Jurkat, Clone E6-1 (cell line): Measurements from ENCODE around the gene RNF43.

Experiments
- DNase-seq: peaks from one replicate; pipeline ENCODE4 v3.0.0-alpha.2; 2011; ENCODE audit warnings: low read depth, low spot score
- H3K4me3 ChIP-seq: 2 replicates; pipeline ENCODE4 v1.5.1; 2011; ENCODE audit warnings: mild to moderate bottlenecking, low read length, control low read depth, moderate library complexity

The RNF43 gene

GRCh38 chr17:58385359-58385899 lies 31.9 kb downstream of the RNF43 start:
- no peak overlapping the region for H3K4me3 ChIP-seq
- no peak for DNase-seq

GRCh38 chr17:58384897-58385296 lies 32.4 kb downstream of the RNF43 start:
- H3K4me3 ChIP-seq = no peak overlapping the region
- no peak for DNase-seq

GRCh38 chr17:58383892-58384462 lies 33.4 kb downstream of the RNF43 start:
- no peak overlapping the region for H3K4me3 ChIP-seq
- no peak for DNase-seq

- H3K4me3 ChIP-seq = no peak overlapping the region
- DNase-seq = no peak
Observed at GRCh38 chr17:58382872-58383242, 34.5 kb downstream of the RNF43 start.

GRCh38 chr17:58382108-58382871 lies 35.0 kb downstream of the RNF43 start:
- no peak for DNase-seq
- no peak overlapping the region for H3K4me3 ChIP-seq

- DNase-seq = no peak
- H3K4me3 ChIP-seq = no peak overlapping the region
Observed at GRCh38 chr17:58381124-58382035, 36.0 kb downstream of the RNF43 start.

- DNase-seq = no peak
- H3K4me3 ChIP-seq = no peak overlapping the region
Observed at GRCh38 chr17:58380207-58381123, 36.9 kb downstream of the RNF43 start.

- DNase-seq = no peak
Observed at GRCh38 chr17:58379511-58379824, 37.9 kb downstream of the RNF43 start.

GRCh38 chr17:58378733-58379510 lies 38.4 kb downstream of the RNF43 start:
- peak; percentile 67 for DNase-seq
- H3K4me3 ChIP-seq = peak overlapping the region; percentile 29

More at GRCh38 chr17:58379511-58379824, 37.9 kb downstream of the RNF43 start:
- peak overlapping the region; percentile 29 for H3K4me3 ChIP-seq

GRCh38 chr17:58377661-58378060 lies 39.7 kb downstream of the RNF43 start:
- H3K4me3 ChIP-seq = no peak overlapping the region
- DNase-seq = no peak

- no peak overlapping the region for H3K4me3 ChIP-seq
- no peak for DNase-seq
Observed at GRCh38 chr17:58377093-58377601, 40.2 kb downstream of the RNF43 start.

- no peak overlapping the region for H3K4me3 ChIP-seq
- no peak for DNase-seq
Observed at GRCh38 chr17:58376472-58377000, 40.8 kb downstream of the RNF43 start.

GRCh38 chr17:58375811-58376210 lies 41.5 kb downstream of the RNF43 start:
- no peak for DNase-seq
- H3K4me3 ChIP-seq = no peak overlapping the region

- no peak for DNase-seq
- H3K4me3 ChIP-seq = no peak overlapping the region
Observed at GRCh38 chr17:58375256-58375655, 42.1 kb downstream of the RNF43 start.

GRCh38 chr17:58373923-58374322 lies 43.4 kb downstream of the RNF43 start:
- no peak overlapping the region for H3K4me3 ChIP-seq
- DNase-seq = no peak

- DNase-seq = no peak
- no peak overlapping the region for H3K4me3 ChIP-seq
Observed at GRCh38 chr17:58373003-58373402, 44.3 kb downstream of the RNF43 start.

GRCh38 chr17:58371300-58371950 lies 45.9 kb downstream of the RNF43 start:
- H3K4me3 ChIP-seq = no peak overlapping the region
- no peak for DNase-seq
